ENCODE data around the gene CLEC10A.

CLEC10A gene

GRCh38 chr17:7043497-7044198, 36.4 kb downstream of the CLEC10A start, which contains the start of gene SLC16A11:
SLC16A11 (minus strand) TSS chr17:7044092; CDS start chr17:7043513, 579 bp downstream.
- no peak within 1 kb of the TSS for H2AFZ ChIP-seq (ENCODE audit: low read depth)
- no peak within 1 kb of the TSS for H3K27ac ChIP-seq
- no peak within 1 kb of the TSS for H3K9ac ChIP-seq
- no peaks in the 10 kb centered on the region for H3K4me1 ChIP-seq (ENCODE audit: low read depth, poor library complexity, severe bottlenecking)
- no peak within 1 kb of the TSS for H3K4me3 ChIP-seq (IDR thresholded peaks at IDR 0.05; ENCODE audit: insufficient read depth, low read depth, low read length)
- no peak within 1 kb of the TSS for H3K4me2 ChIP-seq
- H3K36me3 ChIP-seq (ENCODE audit: insufficient read depth): no peaks in the 10 kb centered on the region
- H3K79me2 ChIP-seq (ENCODE audit: insufficient read depth, low read depth): no peaks in the 10 kb centered on the region
- no peak for TF ChIP-seq CTCF (conservative IDR thresholded peaks at IDR 0.05; ENCODE audit: low read depth, low read length)
- H3K27me3 ChIP-seq (ENCODE audit: insufficient read depth, low read depth): no peaks in the 10 kb centered on the region
- H4K20me1 ChIP-seq (ENCODE audit: insufficient read depth): no peaks in the 10 kb centered on the region

GRCh38 chr17:7043182-7043496, 36.9 kb downstream of the CLEC10A start:
- Histone ChIP-seq H3K27ac (no peak overlapping the region), H2AFZ (ENCODE audit: low read depth) (no peak overlapping the region), H3K79me2 (ENCODE audit: insufficient read depth, low read depth) (no peaks in the 10 kb centered on the region), H3K36me3 (ENCODE audit: insufficient read depth) (no peaks in the 10 kb centered on the region), H3K9ac (no peak overlapping the region), H3K4me1 (ENCODE audit: low read depth, poor library complexity, severe bottlenecking) (no peaks in the 10 kb centered on the region), H3K27me3 (ENCODE audit: insufficient read depth, low read depth) (no peaks in the 10 kb centered on the region), H3K4me3 (IDR thresholded peaks at IDR 0.05; ENCODE audit: insufficient read depth, low read depth, low read length) (no peak overlapping the region), H4K20me1 (ENCODE audit: insufficient read depth) (no peaks in the 10 kb centered on the region), H3K4me2 (no peak overlapping the region)
- TF ChIP-seq CTCF (conservative IDR thresholded peaks at IDR 0.05; ENCODE audit: low read depth, low read length): no peak

- no peaks in the 10 kb centered on the region for H4K20me1 ChIP-seq (ENCODE audit: insufficient read depth)
- H3K4me3 ChIP-seq (IDR thresholded peaks at IDR 0.05; ENCODE audit: insufficient read depth, low read depth, low read length): no peak overlapping the region
- H3K4me2 ChIP-seq: no peak overlapping the region
- H3K27ac ChIP-seq: no peak overlapping the region
- no peaks in the 10 kb centered on the region for H3K27me3 ChIP-seq (ENCODE audit: insufficient read depth, low read depth)
- H3K36me3 ChIP-seq (ENCODE audit: insufficient read depth): no peaks in the 10 kb centered on the region
- no peaks in the 10 kb centered on the region for H3K79me2 ChIP-seq (ENCODE audit: insufficient read depth, low read depth)
- TF ChIP-seq CTCF (conservative IDR thresholded peaks at IDR 0.05; ENCODE audit: low read depth, low read length): no peak
- H2AFZ ChIP-seq (ENCODE audit: low read depth): no peak overlapping the region
- H3K9ac ChIP-seq: no peak overlapping the region
- no peaks in the 10 kb centered on the region for H3K4me1 ChIP-seq (ENCODE audit: low read depth, poor library complexity, severe bottlenecking)
Measured at GRCh38 chr17:7042501-7043181, 37.4 kb downstream of the CLEC10A start.

GRCh38 chr17:7041607-7042500, 38.2 kb downstream of the CLEC10A start:
- Histone ChIP-seq H3K36me3 (ENCODE audit: insufficient read depth) (no peaks in the 10 kb centered on the region), H3K27ac (no peak overlapping the region), H3K4me1 (ENCODE audit: low read depth, poor library complexity, severe bottlenecking) (no peaks in the 10 kb centered on the region), H4K20me1 (ENCODE audit: insufficient read depth) (no peaks in the 10 kb centered on the region), H2AFZ (ENCODE audit: low read depth) (no peak overlapping the region), H3K4me2 (no peak overlapping the region), H3K27me3 (ENCODE audit: insufficient read depth, low read depth) (no peaks in the 10 kb centered on the region), H3K79me2 (ENCODE audit: insufficient read depth, low read depth) (no peaks in the 10 kb centered on the region), H3K4me3 (IDR thresholded peaks at IDR 0.05; ENCODE audit: insufficient read depth, low read depth, low read length) (no peak overlapping the region), H3K9ac (no peak overlapping the region)
- no peak for TF ChIP-seq CTCF (conservative IDR thresholded peaks at IDR 0.05; ENCODE audit: low read depth, low read length)

Measured in KMS-11 (cell line).